Stimulated activated naive CD4-positive, alpha-beta T cell treated with Interleukin-2 at 50 U/mL for 16 hours (primary cell): ENCODE measurements around the gene SYK.

Source experiments
- DNase-seq: peaks from one replicate; lab custom pipeline; 2025; lab: John Stamatoyannopoulos, UW

Gene SYK

GRCh38 chr9:90946982-90947381, 145.4 kb downstream of the SYK start:
- DNase-seq = no peak
